Measurements from ENCODE around the gene B3GNT2.

The B3GNT2 gene

DNA sequence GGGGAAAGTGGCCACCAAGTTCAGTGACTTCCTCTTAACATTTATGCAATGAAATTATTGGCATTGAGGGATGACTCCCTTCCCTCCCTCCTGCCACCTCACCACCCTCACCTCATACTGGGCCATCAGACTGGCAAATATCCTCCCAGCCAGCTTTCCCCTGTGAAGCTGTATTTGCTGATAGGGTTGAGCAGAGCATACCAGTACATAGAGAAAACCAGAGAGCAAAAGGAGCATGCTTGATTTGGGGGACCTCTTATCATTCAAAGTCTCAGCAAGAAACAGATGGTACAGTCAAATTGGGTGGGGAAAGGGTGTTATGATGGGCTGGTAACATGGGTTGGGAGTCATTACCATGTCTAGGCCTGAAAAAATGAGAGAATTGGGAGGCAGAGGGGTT, 19.1 kb upstream of the B3GNT2 start:
- H3K27ac Mint-ChIP-seq: no peak overlapping the region
- H3K9me3 Mint-ChIP-seq: peaks cover 2% of the 10 kb centered on the region
- CTCF ChIA-PET: interaction anchor here (0.6 kb wide), 1 partner anchor 23 kb away, joined by 3 read pairs; no protein-coding TSS in a partner anchor
- peaks cover 14% of the 10 kb centered on the region for H3K27me3 Mint-ChIP-seq
- DNase-seq: no peak
- H3K36me3 Mint-ChIP-seq: no peaks in the 10 kb centered on the region
- H3K4me3 Mint-ChIP-seq: no peak overlapping the region
- no peaks in the 10 kb centered on the region for H3K4me1 Mint-ChIP-seq

DNA sequence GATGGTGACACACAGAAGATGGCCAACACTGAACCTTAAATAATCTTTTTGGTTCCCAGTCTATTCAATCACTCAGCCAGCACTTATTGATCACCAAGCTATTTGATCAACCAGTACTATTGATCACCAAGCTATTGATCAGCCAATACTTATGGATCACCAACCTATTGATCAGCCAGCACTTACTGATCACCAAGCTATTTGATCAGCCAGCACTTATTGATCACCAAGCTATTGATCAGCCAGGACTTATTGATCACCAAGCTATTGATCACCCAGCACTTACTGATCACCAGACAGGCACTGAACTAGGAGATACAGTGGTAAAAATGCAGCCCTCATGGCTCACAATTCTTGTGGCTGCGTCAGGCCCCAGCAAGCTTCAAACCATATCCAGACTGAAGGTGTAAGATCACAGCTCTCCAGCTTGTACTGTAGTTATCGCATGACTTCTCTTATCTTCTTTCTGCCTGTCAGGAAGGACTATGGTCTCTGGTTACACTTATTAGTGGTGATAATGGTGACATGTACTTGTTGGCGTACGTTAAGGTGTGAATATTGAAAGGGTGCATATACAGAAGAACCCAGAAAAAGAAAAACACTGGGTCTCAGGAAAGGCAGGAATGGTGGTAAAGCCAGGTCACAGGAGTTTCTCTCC, 18.4 kb upstream of the B3GNT2 start:
- H3K4me1 Mint-ChIP-seq: no peaks in the 10 kb centered on the region
- peaks cover 2% of the 10 kb centered on the region for H3K9me3 Mint-ChIP-seq
- no peak for DNase-seq
- H3K4me3 Mint-ChIP-seq: no peak overlapping the region
- H3K27me3 Mint-ChIP-seq: peaks cover 13% of the 10 kb centered on the region
- CTCF ChIA-PET: interaction anchor here (0.6 kb wide), 1 partner anchor 23 kb away, joined by 3 read pairs; no protein-coding TSS in a partner anchor
- H3K36me3 Mint-ChIP-seq: no peaks in the 10 kb centered on the region
- no peak overlapping the region for H3K27ac Mint-ChIP-seq

DNA sequence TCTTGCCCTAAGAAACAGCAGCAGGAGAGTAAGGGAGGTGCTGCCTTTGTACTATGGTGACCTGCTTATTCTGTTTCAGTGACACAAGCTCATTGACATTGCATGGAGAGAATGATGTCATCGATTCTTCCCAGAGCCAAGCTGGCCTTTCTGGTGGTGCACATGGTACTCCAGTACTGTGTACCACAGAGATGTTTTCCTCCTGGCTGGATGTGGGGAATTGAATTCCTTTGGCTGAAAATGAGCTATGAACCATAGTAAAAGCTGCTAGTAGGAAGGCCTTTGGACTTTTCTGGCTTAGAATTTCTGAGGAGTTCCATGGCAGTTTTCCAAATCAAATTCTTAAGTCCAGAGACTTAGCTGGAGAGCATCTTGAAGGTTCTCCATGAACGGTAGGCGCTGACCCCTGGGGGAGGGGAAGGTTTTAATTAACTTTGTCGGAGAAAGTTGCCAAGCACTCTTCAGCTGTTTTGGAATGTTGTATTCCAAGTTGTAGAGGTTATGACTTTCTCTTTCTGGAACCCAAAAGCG, 17.1 kb upstream of the B3GNT2 start:
- Mint-ChIP-seq H3K4me1 (no peaks in the 10 kb centered on the region), H3K27ac (no peak overlapping the region), H3K4me3 (no peak overlapping the region), H3K27me3 (peaks cover 7% of the 10 kb centered on the region), H3K36me3 (no peaks in the 10 kb centered on the region), H3K9me3 (peaks cover 2% of the 10 kb centered on the region)
- CTCF ChIA-PET: no interaction called here
- DNase-seq: no peak

DNA sequence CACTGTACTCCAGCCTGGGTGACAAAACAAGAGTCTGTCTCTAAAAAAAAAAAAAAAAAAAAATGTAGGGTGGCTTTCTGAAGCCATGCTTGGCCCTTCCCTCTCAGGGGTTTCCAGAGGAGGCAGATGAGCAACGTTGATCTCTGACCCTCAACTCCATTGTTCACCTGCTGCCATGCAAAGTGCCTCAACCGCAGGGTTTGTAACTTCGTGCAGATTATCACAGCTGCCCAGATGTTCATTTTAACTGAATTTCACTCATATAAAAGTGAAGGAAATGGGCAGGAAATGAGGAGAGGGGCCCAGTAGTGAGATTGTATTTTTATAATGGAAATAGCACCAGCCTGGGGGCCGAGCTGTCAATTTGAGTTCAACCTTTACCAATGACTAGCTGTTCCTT, 14.9 kb upstream of the B3GNT2 start:
- Mint-ChIP-seq H3K9me3 (peaks cover 2% of the 10 kb centered on the region), H3K27me3 (peaks cover 11% of the 10 kb centered on the region), H3K36me3 (no peaks in the 10 kb centered on the region), H3K4me3 (no peak overlapping the region), H3K27ac (no peak overlapping the region), H3K4me1 (no peaks in the 10 kb centered on the region)
- CTCF ChIA-PET: no interaction called here
- no peak for DNase-seq

DNA sequence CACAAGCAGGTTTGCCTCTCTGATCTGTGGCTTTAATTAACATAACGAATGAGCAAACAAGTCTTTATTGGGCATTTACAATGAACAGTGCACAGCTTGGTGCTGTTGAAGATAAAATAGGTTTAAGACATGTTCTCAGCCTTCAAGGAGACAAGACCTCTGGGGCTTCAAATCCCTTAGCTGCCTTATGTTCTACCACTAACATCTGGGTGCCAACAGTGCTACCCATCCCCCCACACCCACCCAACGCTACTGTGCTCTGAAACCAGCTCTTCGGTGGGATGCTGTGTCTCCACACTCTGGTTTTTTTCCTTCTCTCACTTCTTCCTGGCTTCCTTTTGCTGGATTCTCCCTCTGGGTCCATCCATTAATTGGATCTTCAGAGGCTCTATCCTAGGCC, 14.1 kb upstream of the B3GNT2 start:
- Mint-ChIP-seq H3K4me1 (no peaks in the 10 kb centered on the region), H3K4me3 (no peak overlapping the region)

DNA sequence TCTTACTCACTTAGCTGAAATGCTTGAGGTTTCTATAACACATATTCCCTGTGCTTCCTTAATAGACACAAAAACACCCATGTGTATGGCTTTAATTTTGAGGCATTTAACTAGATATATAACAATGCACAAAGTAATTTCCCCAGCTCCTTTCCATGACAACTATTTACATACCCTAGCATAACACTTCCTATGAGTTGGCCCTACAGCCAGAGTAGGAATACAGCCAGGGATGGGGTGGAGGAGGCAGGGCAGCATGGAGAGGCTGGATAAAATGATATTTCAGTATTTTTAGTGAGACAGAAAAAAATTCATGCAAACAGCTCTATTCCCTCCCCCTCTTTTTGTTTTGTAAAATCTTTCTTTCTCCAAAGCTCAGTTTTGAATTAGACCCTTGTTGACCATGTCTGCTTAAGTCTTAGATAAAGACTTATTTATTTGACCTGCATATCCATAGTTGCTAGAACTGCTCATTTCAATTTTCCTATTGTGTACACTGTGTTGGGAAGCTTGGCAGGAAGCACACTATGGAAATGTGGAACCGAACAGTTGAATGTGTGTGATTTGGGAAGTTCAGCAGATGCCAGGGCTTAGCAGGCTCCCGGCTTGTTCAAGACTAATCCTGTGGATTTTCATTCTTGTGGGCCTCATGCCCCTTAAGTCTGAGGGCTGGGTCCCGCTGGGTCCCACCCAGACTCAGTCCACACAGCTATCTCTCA, 11.2 kb upstream of the B3GNT2 start:
- DNase-seq: no peak
- Mint-ChIP-seq H3K4me1 (no peaks in the 10 kb centered on the region), H3K36me3 (no peaks in the 10 kb centered on the region), H3K4me3 (no peak overlapping the region), H3K9me3 (peaks cover 2% of the 10 kb centered on the region), H3K27ac (no peak overlapping the region), H3K27me3 (peaks cover 24% of the 10 kb centered on the region)
- CTCF ChIA-PET: interaction anchor here (0.6 kb wide), 1 partner anchor 601 kb away, joined by 3 read pairs; no protein-coding TSS in a partner anchor

More for the DNA sequence above, 14.1 kb upstream of the B3GNT2 start:
- no peak for DNase-seq
- no peaks in the 10 kb centered on the region for H3K36me3 Mint-ChIP-seq
- H3K9me3 Mint-ChIP-seq: peaks cover 2% of the 10 kb centered on the region
- CTCF ChIA-PET: no interaction called here
- no peak overlapping the region for H3K27ac Mint-ChIP-seq
- H3K27me3 Mint-ChIP-seq: peaks cover 11% of the 10 kb centered on the region

DNA sequence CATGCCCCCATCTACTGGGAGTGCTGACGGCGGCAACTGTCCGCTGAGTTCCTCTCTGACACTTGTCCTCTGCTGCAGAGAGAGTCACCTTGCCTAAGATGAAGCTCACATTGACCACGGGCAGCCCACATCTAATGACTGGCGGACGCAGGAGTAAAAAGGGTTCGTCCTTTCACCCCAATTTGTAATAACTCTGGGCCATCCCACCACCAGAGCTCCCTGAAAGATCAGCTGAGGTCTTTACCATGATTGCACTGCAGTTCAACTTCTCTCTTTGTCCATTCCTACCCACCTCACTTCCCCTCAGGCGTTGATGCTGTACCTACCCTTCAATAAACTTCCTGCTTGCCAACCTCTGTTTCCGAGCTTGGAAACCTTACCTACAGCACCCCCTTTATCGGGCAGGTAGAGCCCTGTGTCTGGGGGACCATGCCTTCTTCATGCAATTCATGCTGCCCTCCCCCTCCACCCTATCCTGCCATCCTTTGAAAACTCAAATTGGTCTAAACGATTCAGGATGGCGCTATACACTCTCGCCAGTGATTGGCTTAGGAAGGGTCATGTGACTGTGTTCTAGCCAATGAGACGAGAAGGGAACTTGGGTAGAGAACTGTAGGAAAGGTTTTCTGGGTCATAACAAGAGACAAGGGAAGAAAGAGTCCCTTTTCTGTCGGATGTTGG, 10.3 kb upstream of the B3GNT2 start:
- Mint-ChIP-seq H3K4me3 (no peak overlapping the region), H3K36me3 (no peaks in the 10 kb centered on the region)

DNA sequence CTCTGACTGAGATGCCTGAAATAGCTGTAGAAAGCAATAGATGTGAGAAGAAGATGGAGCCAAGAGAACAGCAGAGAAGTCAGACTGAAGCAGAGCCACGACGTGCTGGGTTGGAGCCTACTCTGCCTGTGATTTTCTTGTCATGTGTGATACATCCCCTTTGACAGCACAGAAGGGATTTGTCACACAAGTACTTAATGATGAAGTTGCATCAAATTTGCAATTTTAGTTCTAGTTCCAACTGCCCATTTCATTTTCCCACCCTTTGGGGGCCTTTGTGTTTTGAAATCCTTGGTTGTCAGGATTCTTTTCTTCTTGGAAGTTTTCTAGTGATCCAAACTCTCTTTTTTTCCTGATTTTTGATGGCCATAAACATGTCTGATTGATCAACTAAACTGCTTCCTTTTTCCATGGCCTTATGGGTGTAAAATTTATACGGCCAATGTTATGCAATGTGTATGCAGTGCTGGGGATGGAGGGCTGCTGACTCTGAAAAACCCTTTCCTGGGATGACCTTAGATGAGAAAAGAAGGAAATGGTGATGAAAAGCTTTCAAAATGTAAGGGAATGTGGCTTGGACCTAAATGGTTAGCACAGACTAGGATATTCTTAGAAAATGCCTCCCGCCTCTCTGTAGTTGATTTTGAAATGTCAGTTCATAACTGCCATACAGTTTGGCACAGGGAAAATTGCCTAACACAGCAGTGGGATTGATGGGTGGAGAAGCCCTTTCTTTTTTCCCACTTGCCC, 9.6 kb upstream of the B3GNT2 start:
- DNase-seq: no peak
- Mint-ChIP-seq H3K36me3 (no peaks in the 10 kb centered on the region), H3K4me3 (no peak overlapping the region), H3K4me1 (no peaks in the 10 kb centered on the region), H3K27me3 (peaks cover 34% of the 10 kb centered on the region), H3K9me3 (no peaks in the 10 kb centered on the region), H3K27ac (no peak overlapping the region)
- CTCF ChIA-PET: interaction anchor here (0.6 kb wide), 1 partner anchor 144 kb away, joined by 3 read pairs; no protein-coding TSS in a partner anchor

More for the DNA sequence above, 10.3 kb upstream of the B3GNT2 start:
- Mint-ChIP-seq H3K4me1 (no peaks in the 10 kb centered on the region), H3K27ac (no peak overlapping the region), H3K27me3 (peaks cover 30% of the 10 kb centered on the region), H3K9me3 (no peaks in the 10 kb centered on the region)
- no peak for DNase-seq
- CTCF ChIA-PET: interaction anchor here (0.6 kb wide), 1 partner anchor 144 kb away, joined by 3 read pairs; no protein-coding TSS in a partner anchor

DNA sequence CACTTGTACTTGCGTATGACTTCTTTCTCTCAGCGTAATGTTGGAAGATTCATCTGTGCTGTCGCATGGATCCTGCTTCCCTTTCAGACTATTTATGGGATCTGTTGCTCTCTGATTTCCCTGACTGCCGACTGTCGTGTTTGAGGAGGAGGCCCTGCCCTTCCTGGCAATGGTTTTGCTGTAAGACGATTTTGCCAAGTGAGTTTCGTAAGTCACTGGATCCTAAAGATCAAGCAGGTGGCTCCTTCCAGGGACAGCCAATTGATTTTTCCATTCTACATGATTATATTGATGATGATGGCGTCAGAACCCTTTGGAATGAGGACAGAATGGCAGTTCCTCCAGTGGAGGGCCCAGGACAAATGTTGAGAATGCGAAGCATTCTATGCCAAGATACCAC, 8.7 kb upstream of the B3GNT2 start:
- H3K4me3 Mint-ChIP-seq: no peak overlapping the region
- CTCF ChIA-PET: no interaction called here
- no peaks in the 10 kb centered on the region for H3K36me3 Mint-ChIP-seq
- H3K9me3 Mint-ChIP-seq: no peaks in the 10 kb centered on the region
- no peak overlapping the region for H3K27ac Mint-ChIP-seq
- DNase-seq: no peak
- peaks cover under 1% of the 10 kb centered on the region for H3K4me1 Mint-ChIP-seq
- peaks cover 38% of the 10 kb centered on the region for H3K27me3 Mint-ChIP-seq

DNA sequence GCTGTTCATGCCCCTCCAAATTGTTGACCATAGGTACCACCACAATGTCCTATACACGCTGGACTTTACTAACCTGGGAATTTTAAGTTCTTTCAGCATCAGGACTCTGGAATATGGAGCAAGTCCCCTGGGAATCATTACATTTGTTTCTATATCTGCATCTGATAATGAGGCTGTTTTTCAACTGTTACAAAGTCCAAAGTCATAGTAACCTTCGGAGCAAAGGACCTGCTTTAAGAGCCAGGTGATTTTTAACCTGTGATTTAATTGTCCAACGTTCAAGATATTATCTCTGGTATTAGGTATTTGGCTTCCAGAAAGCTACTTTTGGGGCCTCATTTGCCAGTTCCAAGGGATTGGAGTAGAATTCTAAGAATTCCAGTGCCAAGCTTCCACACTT, 7.5 kb upstream of the B3GNT2 start:
- Mint-ChIP-seq H3K9me3 (no peaks in the 10 kb centered on the region), H3K4me3 (no peak overlapping the region), H3K4me1 (peaks cover 8% of the 10 kb centered on the region), H3K27me3 (peaks cover 45% of the 10 kb centered on the region), H3K27ac (no peak overlapping the region), H3K36me3 (no peaks in the 10 kb centered on the region)
- CTCF ChIA-PET: no interaction called here
- DNase-seq: no peak

DNA sequence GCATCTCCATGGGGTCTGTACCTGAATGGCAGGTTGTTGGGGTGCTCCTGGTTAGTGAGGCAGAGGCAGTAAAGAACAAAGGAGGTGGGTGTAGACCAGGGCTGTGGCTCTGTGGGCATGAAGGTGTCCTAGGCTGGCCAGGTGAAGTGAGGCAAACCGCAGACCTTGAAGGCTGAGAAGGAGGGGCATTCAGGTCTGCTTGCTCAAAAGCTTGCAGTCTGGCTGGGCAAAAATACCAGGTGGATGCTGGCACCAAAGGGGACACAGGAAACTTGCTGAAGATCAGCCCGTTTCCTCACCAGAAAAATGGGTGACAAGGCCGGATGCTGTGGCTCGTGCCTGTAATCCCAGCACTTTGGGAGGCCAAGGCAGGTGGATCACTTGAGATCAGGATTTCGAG, 6.7 kb upstream of the B3GNT2 start:
- Mint-ChIP-seq H3K27ac (no peak overlapping the region), H3K36me3 (no peaks in the 10 kb centered on the region), H3K27me3 (peaks cover 45% of the 10 kb centered on the region), H3K4me1 (peaks cover 8% of the 10 kb centered on the region), H3K9me3 (no peaks in the 10 kb centered on the region), H3K4me3 (no peak overlapping the region)
- DNase-seq: no peak
- CTCF ChIA-PET: no interaction called here

DNA sequence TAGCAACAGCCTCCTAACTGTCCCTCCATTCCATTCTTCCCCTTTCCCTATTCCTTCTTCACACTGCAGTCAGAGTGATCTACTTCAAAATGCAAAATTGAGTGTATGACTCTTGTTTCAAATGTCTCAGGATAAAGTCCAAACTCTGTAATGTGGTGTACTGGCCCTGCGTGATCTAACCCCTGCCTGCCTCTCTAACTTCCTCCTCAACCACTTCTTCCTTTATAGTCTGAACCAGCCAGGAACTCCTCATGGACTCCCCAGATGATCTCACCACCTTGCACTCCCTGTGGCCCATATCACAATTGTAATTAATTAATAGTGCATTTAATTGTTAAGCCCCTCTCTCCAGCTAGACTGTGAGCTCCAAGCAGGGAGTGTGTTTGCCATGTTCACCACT, 3.1 kb upstream of the B3GNT2 start:
- H3K4me3 Mint-ChIP-seq: no peak overlapping the region
- no peak for DNase-seq

DNA sequence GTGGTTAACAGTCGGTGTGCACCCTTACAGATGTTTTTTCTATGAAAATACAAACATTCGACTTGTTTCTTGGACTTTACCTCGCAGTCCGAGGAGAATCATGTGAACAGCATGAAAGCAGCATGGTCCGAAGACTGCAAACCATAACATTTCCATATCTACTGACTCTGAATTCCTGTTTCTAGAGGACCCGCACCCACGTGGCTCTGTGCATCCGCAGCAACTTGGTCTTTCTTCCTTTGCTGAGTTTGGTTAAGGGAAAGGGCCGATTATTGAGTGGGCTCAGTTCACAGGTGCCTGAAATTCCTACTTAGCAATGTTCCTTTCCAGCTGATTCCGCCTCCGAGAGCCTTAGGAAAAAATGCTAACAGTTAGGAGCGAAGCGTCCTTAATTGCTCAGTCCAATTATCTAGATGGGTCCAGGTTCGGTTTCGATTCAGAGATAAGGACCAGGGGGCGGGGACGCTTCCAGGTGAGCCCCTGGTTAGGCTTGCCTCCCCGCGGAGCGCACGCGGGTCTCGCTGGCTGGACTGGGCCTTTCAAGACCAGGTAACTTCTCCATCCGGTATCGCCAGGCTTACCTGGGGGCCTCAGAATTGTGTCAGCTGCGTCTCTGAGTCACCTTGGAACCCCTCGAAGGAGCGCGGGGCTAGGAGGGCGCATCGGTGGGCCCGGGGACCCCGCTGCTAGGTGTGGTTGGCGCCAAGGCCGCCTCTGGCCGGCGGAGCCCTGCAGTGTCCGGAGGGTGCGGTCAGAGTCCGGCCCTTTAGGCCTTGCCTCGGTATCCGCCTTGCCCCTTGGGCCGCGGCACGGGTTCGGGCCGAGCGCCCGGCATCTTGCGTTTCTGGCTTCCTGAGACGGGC, 1.1 kb upstream of the B3GNT2 start:
- peaks cover 15% of the 10 kb centered on the region for H3K36me3 Mint-ChIP-seq
- H3K9me3 Mint-ChIP-seq: no peaks in the 10 kb centered on the region
- H3K4me1 Mint-ChIP-seq: peaks cover 28% of the 10 kb centered on the region
- DNase-seq: no peak
- CTCF ChIA-PET: no interaction called here
- H3K4me3 Mint-ChIP-seq: peak overlapping the region; percentile 75
- peaks cover 26% of the 10 kb centered on the region for H3K27me3 Mint-ChIP-seq
- peak overlapping the region; percentile 82 for H3K27ac Mint-ChIP-seq

More for the DNA sequence above, 3.1 kb upstream of the B3GNT2 start:
- H3K36me3 Mint-ChIP-seq: peaks cover 6% of the 10 kb centered on the region
- H3K27ac Mint-ChIP-seq: peak overlapping the region; percentile 0
- no peaks in the 10 kb centered on the region for H3K9me3 Mint-ChIP-seq
- H3K4me1 Mint-ChIP-seq: peaks cover 8% of the 10 kb centered on the region
- H3K27me3 Mint-ChIP-seq: peaks cover 39% of the 10 kb centered on the region
- CTCF ChIA-PET: no interaction called here

Measured in activated naive CD4-positive, alpha-beta T cell treated with anti-CD3 and anti-CD28 coated beads, Interleukin-2, amount 10 ng/mL, durations not matched to agents 7 days and 5 days (primary cell).